ENCODE data around the gene DEPDC5.
"Not testable (repeated sequence)": the region's sequence is repeated elsewhere in the genome, so short reads cannot be mapped to it uniquely, and the experiment has no call there.

DEPDC5 gene

GRCh38 chr22:31815383-31815814 is 61.6 kb downstream of the DEPDC5 start:
- DNase-seq = not testable (repeated sequence)

GRCh38 chr22:31816750-31817149 is 62.9 kb downstream of the DEPDC5 start:
- DNase-seq = no peak

GRCh38 chr22:31818481-31819392 is 64.9 kb downstream of the DEPDC5 start:
- no peak for DNase-seq

- DNase-seq = no peak
These were observed 66.8 kb downstream of the DEPDC5 start for GRCh38 chr22:31820655-31821054.

GRCh38 chr22:31821572-31821971 is 67.8 kb downstream of the DEPDC5 start:
- no peak for DNase-seq

GRCh38 chr22:31822523-31822922 is 68.7 kb downstream of the DEPDC5 start:
- no peak for DNase-seq

- no peak for DNase-seq
These were observed 71.7 kb downstream of the DEPDC5 start for GRCh38 chr22:31825513-31825912.

GRCh38 chr22:31826443-31826842 is 72.6 kb downstream of the DEPDC5 start:
- no peak for DNase-seq

GRCh38 chr22:31828739-31829138 is 74.9 kb downstream of the DEPDC5 start:
- DNase-seq = no peak

- no peak for DNase-seq
These were observed 75.7 kb downstream of the DEPDC5 start for GRCh38 chr22:31829505-31829904.

DNA sequence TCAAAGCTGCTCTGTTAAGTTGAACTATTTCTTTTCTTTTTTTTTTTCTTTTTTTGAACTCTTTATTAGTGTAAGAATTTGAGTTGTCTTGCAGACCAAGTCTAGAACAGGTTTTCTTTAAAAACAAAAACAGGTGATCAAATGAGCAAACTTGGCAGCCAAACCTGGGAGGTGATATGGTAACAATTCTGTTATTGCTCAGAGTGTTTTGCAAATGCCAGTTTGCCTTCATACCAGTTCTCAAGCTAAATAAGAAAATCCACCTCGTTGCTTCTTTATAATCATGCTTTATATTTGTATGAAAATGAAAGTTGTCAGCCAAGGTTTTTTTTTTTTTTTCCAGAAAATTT is 76.9 kb downstream of the DEPDC5 start:
- DNase-seq = no peak

GRCh38 chr22:31833930-31834329 is 80.1 kb downstream of the DEPDC5 start:
- DNase-seq = no peak

DNA sequence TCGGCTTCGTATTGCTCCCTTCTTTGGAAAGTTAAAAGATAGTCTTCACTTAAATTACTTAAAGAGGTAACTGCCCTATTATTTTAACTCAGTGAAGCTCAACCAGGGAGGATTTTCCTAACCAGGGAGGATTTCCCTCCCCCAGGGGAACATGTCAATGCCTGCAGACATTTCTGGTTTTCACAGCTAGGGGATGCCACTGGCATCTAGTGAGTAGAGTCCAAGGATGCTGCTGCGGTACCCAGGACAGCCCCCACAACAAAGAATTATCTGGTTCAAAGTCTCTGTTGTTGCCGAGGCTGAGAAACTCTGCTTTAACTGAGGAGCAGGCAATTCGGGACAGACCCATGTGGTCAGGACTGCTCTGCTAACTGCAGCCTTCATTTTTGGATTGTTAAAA is 82.2 kb downstream of the DEPDC5 start:
- no peak for DNase-seq

GRCh38 chr22:31838917-31839316 is 85.1 kb downstream of the DEPDC5 start:
- no peak for DNase-seq

DNA sequence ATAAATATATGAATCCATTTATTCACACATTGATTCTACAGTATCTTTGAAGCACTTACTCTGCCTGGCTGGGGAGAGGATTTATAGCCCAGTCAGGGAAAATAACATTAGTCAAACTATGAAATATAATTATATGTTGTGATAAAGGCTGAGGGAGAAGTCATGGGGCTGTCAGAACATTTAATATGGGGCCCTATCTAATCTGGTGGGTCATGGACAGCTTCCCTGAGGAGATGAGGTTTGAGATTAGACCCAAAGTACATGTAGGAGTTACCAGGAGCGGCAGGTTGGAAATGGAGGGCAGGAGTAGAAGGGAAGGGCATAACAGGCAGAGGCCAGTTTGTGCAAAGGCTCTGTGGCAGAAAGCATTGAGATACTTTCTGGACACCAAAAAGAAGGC is 86.2 kb downstream of the DEPDC5 start:
- no peak for DNase-seq

DNA sequence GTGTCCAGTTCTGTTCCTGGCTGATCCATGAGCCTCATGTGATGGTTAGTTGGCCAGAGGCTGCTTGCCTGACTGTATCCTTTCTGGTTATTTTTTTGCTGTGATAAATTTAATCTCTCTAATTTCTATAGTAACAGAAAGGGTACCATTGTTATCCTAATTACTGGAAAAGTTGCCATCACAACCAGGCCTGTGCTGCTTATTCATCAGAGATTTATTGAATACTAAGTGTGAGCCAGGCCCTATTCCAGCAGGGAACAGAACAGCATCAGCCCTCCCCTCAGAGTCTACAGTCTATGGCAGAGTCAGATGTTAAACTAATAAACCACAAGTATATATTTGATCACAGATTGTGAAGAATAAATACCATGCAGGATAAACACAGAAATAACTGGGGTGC is 86.8 kb downstream of the DEPDC5 start:
- DNase-seq = no peak

- DNase-seq = no peak
These were observed 87.4 kb downstream of the DEPDC5 start for GRCh38 chr22:31841078-31841827.

GRCh38 chr22:31843526-31843925 is 89.7 kb downstream of the DEPDC5 start:
- DNase-seq = no peak

DNA sequence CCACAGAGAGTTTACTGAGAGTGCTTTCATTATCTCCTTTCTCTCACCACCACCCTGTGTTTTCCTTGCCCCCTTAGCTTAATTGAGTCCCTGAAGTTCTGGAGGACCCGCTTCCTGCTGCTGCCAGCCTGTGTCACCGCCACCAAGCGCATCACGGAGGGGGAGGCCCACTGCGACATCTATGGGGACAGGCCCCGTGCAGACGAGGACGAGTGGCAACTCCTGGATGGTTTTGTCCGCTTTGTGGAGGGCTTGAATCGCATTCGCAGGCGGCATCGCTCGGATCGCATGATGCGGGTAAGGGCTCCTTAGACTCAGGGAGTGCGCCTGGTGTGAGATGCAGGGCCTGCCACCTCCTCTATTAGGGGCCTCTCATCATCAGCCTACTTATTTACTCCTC is 91.1 kb downstream of the DEPDC5 start:
- no peak for DNase-seq

DNA sequence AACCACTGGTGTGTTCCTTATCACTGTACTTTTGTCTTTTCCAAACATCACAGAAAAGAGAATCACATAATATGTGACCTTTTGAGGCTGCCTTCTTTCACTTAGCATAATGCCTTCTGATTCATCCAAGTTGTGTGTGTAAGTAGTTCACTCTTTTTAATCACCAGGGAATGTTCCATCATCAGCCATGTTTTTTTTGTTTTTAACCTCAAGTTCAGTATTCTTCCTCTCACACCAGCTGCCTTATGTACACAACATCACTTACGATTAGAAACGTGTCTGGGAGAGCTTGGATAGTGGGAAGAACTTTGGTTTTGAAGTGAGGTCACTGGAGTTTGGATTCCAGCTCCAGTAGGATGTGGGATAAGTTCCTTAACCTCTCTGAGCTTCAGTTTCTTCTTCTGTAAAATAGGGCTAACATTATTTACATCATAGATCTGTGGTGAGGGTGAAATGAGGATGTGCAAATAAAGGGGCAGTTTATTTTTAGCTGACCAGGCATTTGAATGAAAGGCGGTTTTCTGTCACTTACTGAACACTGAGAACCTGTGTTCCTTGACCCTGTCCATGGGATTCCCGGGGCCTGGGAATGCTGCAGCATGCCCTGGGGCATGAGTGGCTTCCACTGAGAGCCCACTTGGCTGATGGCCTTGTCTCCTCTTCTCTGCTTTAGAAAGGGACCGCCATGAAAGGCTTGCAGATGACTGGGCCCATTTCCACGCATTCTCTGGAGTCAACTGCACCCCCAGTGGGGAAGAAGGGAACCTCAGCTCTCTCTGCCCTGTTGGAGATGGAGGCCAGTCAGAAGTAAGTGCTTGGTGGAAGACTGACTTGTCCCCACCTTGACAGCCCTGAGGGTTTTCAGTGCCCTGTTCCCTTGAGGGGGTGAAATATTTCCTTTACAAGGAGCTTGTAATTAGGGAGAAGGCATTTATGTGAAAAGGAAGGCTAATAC is 92.6 kb downstream of the DEPDC5 start:
- no peak for DNase-seq

GRCh38 chr22:31848411-31848810 is 94.6 kb downstream of the DEPDC5 start:
- no peak for DNase-seq

GRCh38 chr22:31850135-31850534 is 96.3 kb downstream of the DEPDC5 start:
- DNase-seq = no peak
